ENCODE results near the gene SLC35F6.
"Not testable (repeated sequence)": the region's sequence is repeated elsewhere in the genome, so short reads cannot be mapped to it uniquely, and the experiment has no call there.

Gene SLC35F6

GRCh38 chr2:26786207-26787028 is 22.3 kb downstream of the SLC35F6 start:
- DNase-seq: no peak

- no peak for DNase-seq
Observed at GRCh38 chr2:26792720-26793119, 28.6 kb downstream of the SLC35F6 start.

- DNase-seq: no peak
Observed at GRCh38 chr2:26793518-26793917, 29.4 kb downstream of the SLC35F6 start.

GRCh38 chr2:26795135-26795534 is 31.1 kb downstream of the SLC35F6 start:
- DNase-seq: not testable (repeated sequence)

- DNase-seq: no peak
Observed at GRCh38 chr2:26801328-26801727, 37.2 kb downstream of the SLC35F6 start.

- DNase-seq: no peak
Observed at GRCh38 chr2:26801796-26802195, 37.7 kb downstream of the SLC35F6 start.

GRCh38 chr2:26805241-26805676 is 41.2 kb downstream of the SLC35F6 start:
- no peak for DNase-seq

GRCh38 chr2:26807788-26808460 is 43.8 kb downstream of the SLC35F6 start:
- no peak for DNase-seq

- no peak for DNase-seq
Observed at GRCh38 chr2:26809211-26809610, 45.1 kb downstream of the SLC35F6 start.

GRCh38 chr2:26809876-26810577 is 45.9 kb downstream of the SLC35F6 start:
- DNase-seq: no peak

GRCh38 chr2:26811261-26811660 is 47.2 kb downstream of the SLC35F6 start:
- DNase-seq: no peak

GRCh38 chr2:26811791-26812694 is 48.0 kb downstream of the SLC35F6 start:
- DNase-seq: no peak

GRCh38 chr2:26812731-26813130 is 48.6 kb downstream of the SLC35F6 start:
- no peak for DNase-seq

GRCh38 chr2:26814072-26814765 is 50.1 kb downstream of the SLC35F6 start:
- not testable (repeated sequence) for DNase-seq

GRCh38 chr2:26816893-26817292 is 52.8 kb downstream of the SLC35F6 start:
- DNase-seq: no peak

- no peak for DNase-seq
Observed at GRCh38 chr2:26818255-26818654, 54.2 kb downstream of the SLC35F6 start.

GRCh38 chr2:26818972-26819371 is 54.9 kb downstream of the SLC35F6 start:
- DNase-seq: no peak

- no peak for DNase-seq
Observed at GRCh38 chr2:26820932-26821331, 56.8 kb downstream of the SLC35F6 start.

GRCh38 chr2:26822877-26823276 is 58.8 kb downstream of the SLC35F6 start:
- DNase-seq: no peak

Data from CD4-positive, alpha-beta T cell treated with Interleukin-12 subunit alpha and Interleukin-12 subunit beta, for 1 hour (primary cell).